HepG2 (cell line): ENCODE measurements around the gene CDC37L1. TPM values are rescaled to one million over a fixed set of nuclear protein-coding genes. Genes with fewer than 3 reads are reported as not detected.

Experiments
- ATAC-seq: fragments of 200-7000 bp; cut with Tn5 transposase; 3 replicates; pipeline ENCODE4 v1.9.1; 2020; ENCODE audit warnings: mild to moderate bottlenecking, moderate library complexity
- BruUV-seq: library from RNA; stranded (reverse); fragments of 400-500 nt; replicated peaks from 2 replicates; lab custom pipeline; 2021; lab: Mats Ljungman, UMichigan
- CTCF ChIA-PET: fragments of 300-600 bp; formaldehyde crosslinking; extraction: SDS; loops from one replicate; lab custom pipeline; 2021; ENCODE audit warnings: low total read pairs, inconsistent platforms, low intra/inter-chr PET ratio; lab: Yijun Ruan, JAX
- POLR2A ChIA-PET: fragments of 350-600 bp; sonication (Branson Sonifier 250); formaldehyde crosslinking; loops from one replicate; lab custom pipeline; 2020; ENCODE audit warnings: antibody characterized with exemption, inconsistent platforms; lab: Yijun Ruan, JAX
- DNase-seq: peaks from one replicate; pipeline ENCODE4 v3.0.0-alpha.2; 2015; ENCODE audit warnings: low spot score
- FAIRE-seq: peaks from 3 replicates; lab custom pipeline; 2011; peaks lifted over from hg19 to GRCh38; lab: Jason Lieb, UNC
- H2AFZ ChIP-seq: one replicate; pipeline ENCODE4 v1.6.1; 2011; ENCODE audit warnings: low read length, inconsistent platforms
- H3K27ac ChIP-seq: fragments of 300-600 bp; 3 replicates; pipeline ENCODE4 v1.8.0; 2011; ENCODE audit warnings: mixed run types, mild to moderate bottlenecking, mixed read lengths, low read length, inconsistent platforms; ENCODE audit not compliant: insufficient read depth; ENCODE audit errors: extremely low read length
- H3K27me3 ChIP-seq, 2 experiments: fragments of 200-600 bp in 1 of 2; 2 replicates in 1 of 2; 3 replicates in 1 of 2; pipeline versions ENCODE4 v1.6.0 to v1.8.0; 2011; ENCODE audit warnings: low read length in 2 of 2, mild to moderate bottlenecking in 2 of 2, moderate library complexity in 2 of 2, inconsistent platforms in 1 of 2; ENCODE audit not compliant: insufficient read depth in 2 of 2, control insufficient read depth in 1 of 2
- H3K36me3 ChIP-seq, 2 experiments: fragments of 200-600 bp in 1 of 2; replicated peaks in 1 of 2; 2 replicates in 1 of 2; 3 replicates in 1 of 2; pipeline versions ENCODE4 v1.5.1 to v1.8.0; 2011; ENCODE audit warnings: low read length in 2 of 2, inconsistent platforms in 1 of 2; ENCODE audit not compliant: insufficient read depth in 2 of 2, control insufficient read depth in 1 of 2
- H3K4me1 ChIP-seq: 2 replicates; pipeline ENCODE4 v1.5.1; 2012; ENCODE audit warnings: low read length, inconsistent platforms; ENCODE audit not compliant: insufficient read depth
- H3K4me2 ChIP-seq: 2 replicates; pipeline ENCODE4 v1.6.0; 2011; ENCODE audit warnings: low read depth, low read length, inconsistent platforms
- H3K4me3 ChIP-seq, 3 experiments: fragments of 200-600 bp in 1 of 3; sonication (generic), shearing (Covaris generic) in 1 of 3; replicated peaks in 1 of 3; 2 replicates each; pipeline ENCODE4 v1.5.1; 2011 to 2016; ENCODE audit warnings: low read length in 3 of 3, inconsistent platforms in 2 of 3, low read depth in 2 of 3, mild to moderate bottlenecking in 2 of 3, control low read depth in 1 of 3, mixed read lengths in 1 of 3; ENCODE audit not compliant: insufficient read depth in 1 of 3
- H3K79me2 ChIP-seq: one replicate; pipeline ENCODE4 v1.6.1; 2011; ENCODE audit warnings: low read length, inconsistent platforms; ENCODE audit not compliant: insufficient read depth
- H3K9ac ChIP-seq: 2 replicates; pipeline ENCODE4 v1.6.0; 2011; ENCODE audit warnings: mild to moderate bottlenecking, low read depth, low read length, inconsistent platforms; ENCODE audit not compliant: insufficient read depth
- H3K9me3 ChIP-seq: 2 replicates; pipeline ENCODE4 v1.5.1; 2012; ENCODE audit warnings: mild to moderate bottlenecking, low read length
- H4K20me1 ChIP-seq: 2 replicates; pipeline ENCODE4 v1.6.0; 2011; ENCODE audit warnings: inconsistent platforms, mild to moderate bottlenecking, low read length, moderate library complexity; ENCODE audit not compliant: insufficient read depth
- ATF7-NPFF ChIP-seq: sonication (generic); formaldehyde crosslinking; IDR thresholded peaks from 2 replicates; pipeline ENCODE4 v1.8.1; 2023; ENCODE audit warnings: mild to moderate bottlenecking, low read depth, missing genetic modification reagents, moderate library complexity
- GRHL1 ChIP-seq: sonication (generic); formaldehyde crosslinking; conservative IDR thresholded peaks from 2 replicates; pipeline ENCODE4 v1.8.0; 2022; ENCODE audit warnings: missing genetic modification reagents
- IKZF4 ChIP-seq: sonication (generic); formaldehyde crosslinking; IDR thresholded peaks from 2 replicates; pipeline ENCODE4 v1.5.1; 2020; ENCODE audit warnings: borderline replicate concordance, mild to moderate bottlenecking, low read depth, missing genetic modification reagents; ENCODE audit errors: not compliant biosample characterization
- KLF16 ChIP-seq, 2 experiments: sonication (generic) in 1 of 2; formaldehyde crosslinking in 1 of 2; IDR thresholded peaks; 2 replicates each; pipeline versions ENCODE4 v1.6.1 to v1.8.0; 2016 to 2023; ENCODE audit warnings: missing genetic modification reagents in 2 of 2, missing compliant biosample characterization in 1 of 2
- ZBTB26 ChIP-seq: IDR thresholded peaks from 2 replicates; pipeline ENCODE4 v1.6.1; 2016; ENCODE audit warnings: missing compliant biosample characterization, missing genetic modification reagents, borderline replicate concordance
- ZNF446 ChIP-seq: sonication (generic); formaldehyde crosslinking; IDR thresholded peaks from 2 replicates; pipeline ENCODE4 v1.5.0; 2020; ENCODE audit warnings: mild to moderate bottlenecking, missing genetic modification reagents
- ZNF564 ChIP-seq: sonication (generic); formaldehyde crosslinking; IDR thresholded peaks from 2 replicates; pipeline ENCODE4 v1.8.1; 2023; ENCODE audit warnings: mild to moderate bottlenecking, missing genetic modification reagents
- WGBS: methylation state at CpG from one replicate; pipeline ENCODE4 v1.1.6; 2017; ENCODE audit warnings: low lambda C conversion rate; 5-methylcytosine and 5-hydroxymethylcytosine counted together
- in situ Hi-C: cut with HindIII; loops from 2 replicates; pipeline ENCODE4 v1.10.0; 2017; ENCODE audit warnings: low pct_unique_long_range_greater_than_20kb; ENCODE audit not compliant: extremely low pct_ligation_motif_present
- intact Hi-C: fragments of 100-400 bp; cut with micrococcal nuclease; formaldehyde crosslinking; loops from one replicate; pipeline ENCODE4 v1.10.0; 2022; ENCODE audit not compliant: unreplicated experiment
- polyA plus RNA-seq, 8 experiments: library from polyadenylated mRNA; depleted of rRNA in 3 of 8; stranded (reverse) in 7 of 8; unstranded in 1 of 8; fragments of >200 nt; fragmentation: Illumina TruSeq in 4 of 8; extraction: Trizol in 4 of 8; gene quantifications; 2 replicates each; pipeline versions ENCODE4 v1.2.1 to v1.2.3, GENCODE V29; 2011 to 2016; ENCODE audit warnings: low read depth in 4 of 8, missing spikeins in 1 of 8, mixed read lengths in 1 of 8; ENCODE audit not compliant: insufficient read depth in 1 of 8
- total RNA-seq, 5 experiments: library from RNA; depleted of rRNA; stranded (reverse); fragments of >200 nt; fragmentation: Illumina TruSeq; extraction: Trizol; gene quantifications; 2 replicates each; pipeline ENCODE4 v1.2.3, GENCODE V29; 2016; ENCODE audit warnings: low read depth in 1 of 5

Gene CDC37L1
- total and polyA plus RNA-seq, 2 of the 13 experiments (the other 11 are each of a cell fraction or from before 2014, with no cell fraction given): 5.5 to 17.0 TPM

- Histone ChIP-seq H3K27me3 (no peaks in the 10 kb centered on the region), H3K4me2 (no peak overlapping the region), H3K9ac (no peak overlapping the region), H3K4me1 (no peaks in the 10 kb centered on the region), H3K27ac (no peak overlapping the region), H3K79me2 (peaks cover 11% of the 10 kb centered on the region), H4K20me1 (0 out of 2 replicates have a peak, but pooled peaks cover 3% of the 10 kb centered on the region), H2AFZ (no peak overlapping the region), H3K4me3 (no peak overlapping the region), H3K9me3 (no peaks in the 10 kb centered on the region), H3K36me3 (peaks cover 8 to 53% of the 10 kb centered on the region in 2 experiments)
- ChIA-PET CTCF (no interaction called here), POLR2A (no interaction called here)
- in situ Hi-C loops: no loop called here
- DNase-seq: no peak
- no peak for ATAC-seq
- no TSS peak for BruUV-seq
- no peak for TF ChIP-seq KLF16 (CRISPR knock-in tag; IDR thresholded peaks at IDR 0.05)
- WGBS: 96% methylated on average over 1 of the region's 1 CpG
- FAIRE-seq: no peak
- intact Hi-C loops: no loop called here
Observed at GRCh38 chr9:4689687-4690104, 10.3 kb downstream of the CDC37L1 start.

GRCh38 chr9:4690144-4690543 lies 10.8 kb downstream of the CDC37L1 start:
- ATAC-seq (no peak), DNase-seq (no peak), FAIRE-seq (no peak)
- Histone ChIP-seq H4K20me1 (0 out of 2 replicates have a peak, but pooled peaks cover 3% of the 10 kb centered on the region), H3K27me3 (no peaks in the 10 kb centered on the region), H3K79me2 (peaks cover 11% of the 10 kb centered on the region), H3K9ac (no peak overlapping the region), H3K9me3 (no peaks in the 10 kb centered on the region), H2AFZ (no peak overlapping the region), H3K36me3 (peaks cover 7 to 49% of the 10 kb centered on the region in 2 experiments), H3K27ac (no peak overlapping the region), H3K4me1 (no peaks in the 10 kb centered on the region), H3K4me2 (no peak overlapping the region), H3K4me3 (no peak overlapping the region)
- BruUV-seq: no TSS peak
- ChIA-PET CTCF (no interaction called here), POLR2A (no interaction called here)
- intact Hi-C loops: no loop called here
- in situ Hi-C loops: no loop called here
- WGBS: 100% methylated on average over 4 of the region's 4 CpGs
- no peak for TF ChIP-seq ATF7-NPFF (CRISPR knock-in tag)
- no peak for TF ChIP-seq IKZF4 (CRISPR knock-in tag)
- no peak for TF ChIP-seq ZNF446 (CRISPR knock-in tag)
- TF ChIP-seq ZBTB26 (CRISPR knock-in tag): no peak
- no peak for TF ChIP-seq GRHL1 (CRISPR knock-in tag)
- TF ChIP-seq ZNF564 (CRISPR knock-in tag): no peak
